Uterus (tissue), 2 donors: ENCODE measurements around the gene SNX9.

Experiments
- CTCF ChIP-seq, 4 experiments: fragments of 200-600 bp in 2 of 4; fragments of 450-650 bp in 2 of 4; sonication (generic) in 2 of 4; IDR thresholded peaks; one replicate each; pipeline ENCODE4 v1.5.1; 2016 to 2019; ENCODE audit warnings: antibody characterized with exemption in 4 of 4, mild to moderate bottlenecking in 2 of 4, moderate library complexity in 1 of 4
- POLR2A ChIP-seq, 2 donors: fragments of 450-650 bp; IDR thresholded peaks; one replicate each; pipeline ENCODE4 v1.6.1; 2016; ENCODE audit warnings: antibody characterized with exemption in 2 of 2, mild to moderate bottlenecking in 1 of 2, moderate library complexity in 1 of 2

- no peak for TF ChIP-seq POLR2A (IDR thresholded peaks at IDR 0.05)
- no peak for TF ChIP-seq CTCF (IDR thresholded peaks at IDR 0.05)
These were observed 143.5 kb downstream of the SNX9 start for GRCh38 chr6:157966589-157966977.
